GM11168 (cell line): ENCODE results near the gene GDAP1L1.
"Not testable (repeated sequence)": the region's sequence is repeated elsewhere in the genome, so short reads cannot be mapped to it uniquely, and the experiment has no call there.

Experiments
- in situ Hi-C: fragments of 300-500 bp; cut with MboI; formaldehyde crosslinking; loops from one replicate; pipeline ENCODE4 v1.12.0; 2022; ENCODE audit warnings: low sequenced_read_pairs; ENCODE audit not compliant: unreplicated experiment

GDAP1L1 gene

DNA sequence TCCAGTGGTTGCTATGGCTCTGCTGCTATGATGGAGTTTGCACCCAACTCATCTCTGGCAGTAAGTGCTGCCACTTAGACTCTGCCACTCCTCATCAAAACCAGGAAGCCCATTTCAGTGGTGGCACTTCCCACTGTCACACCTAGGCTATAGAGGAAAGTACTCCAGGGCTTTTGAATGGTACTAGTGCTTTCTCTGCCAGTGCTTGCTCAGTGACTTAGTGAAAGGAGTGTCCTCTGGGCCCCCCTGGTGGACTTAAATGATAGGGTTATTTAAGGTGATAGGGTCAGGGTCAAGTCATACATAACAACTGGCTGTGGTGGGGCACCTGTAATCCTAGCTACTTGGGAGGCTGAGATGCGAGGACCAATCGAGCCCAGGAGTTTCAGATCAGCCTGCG lies 41.1 kb downstream of the GDAP1L1 start:
- in situ Hi-C loops = no loop called here

- in situ Hi-C loops = no loop called here
These were observed 44.6 kb downstream of the GDAP1L1 start for GRCh38 chr20:44291754-44292153.

DNA sequence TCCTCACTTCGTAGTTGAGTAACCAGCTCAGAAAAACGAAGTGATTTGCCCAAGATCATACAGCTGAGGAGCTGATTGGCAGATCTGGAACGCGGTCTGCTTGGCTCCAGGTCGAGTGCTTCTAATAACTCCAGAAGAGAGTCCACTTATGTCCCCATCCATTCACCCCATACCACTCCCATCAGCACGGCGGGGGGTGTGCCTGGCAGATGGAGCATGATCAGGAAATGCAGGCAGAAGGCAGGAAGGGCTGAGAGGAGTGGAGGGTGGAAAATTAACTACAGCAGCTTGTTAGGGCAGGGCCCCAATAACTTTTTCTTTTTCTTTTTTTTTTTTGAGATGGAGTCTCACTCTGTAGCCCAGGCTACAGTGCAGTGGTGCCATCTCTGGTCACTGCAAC lies 48.9 kb downstream of the GDAP1L1 start:
- in situ Hi-C loops = no loop called here

GRCh38 chr20:44297721-44298120 lies 50.6 kb downstream of the GDAP1L1 start:
- in situ Hi-C loops = no loop called here

DNA sequence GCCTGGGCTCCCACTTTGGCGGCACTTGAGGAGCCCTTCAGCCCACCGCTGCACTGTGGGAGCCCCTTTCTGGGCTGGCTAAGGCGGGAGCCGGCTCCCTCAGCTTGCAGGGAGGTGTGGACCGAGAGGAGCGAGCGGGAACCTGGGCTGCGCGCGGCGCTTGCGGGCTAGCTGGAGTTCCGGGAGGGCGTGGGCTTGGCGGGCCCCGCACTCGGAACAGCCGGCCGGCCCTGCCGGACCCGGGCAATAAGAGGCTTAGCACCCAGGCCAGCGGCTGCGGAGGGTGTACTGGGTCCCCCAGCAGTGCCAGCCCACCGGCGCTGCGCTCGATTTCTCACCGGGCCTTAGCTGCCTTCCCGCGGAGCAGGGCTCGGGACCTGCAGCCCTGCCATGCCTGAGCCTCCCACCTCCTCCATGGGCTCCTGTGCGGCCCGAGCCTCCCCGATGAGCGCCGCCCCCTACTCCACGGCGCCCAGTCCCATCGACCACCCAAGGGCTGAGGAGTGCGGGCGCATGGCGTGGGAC lies 52.0 kb downstream of the GDAP1L1 start:
- in situ Hi-C loops = not testable (repeated sequence)

DNA sequence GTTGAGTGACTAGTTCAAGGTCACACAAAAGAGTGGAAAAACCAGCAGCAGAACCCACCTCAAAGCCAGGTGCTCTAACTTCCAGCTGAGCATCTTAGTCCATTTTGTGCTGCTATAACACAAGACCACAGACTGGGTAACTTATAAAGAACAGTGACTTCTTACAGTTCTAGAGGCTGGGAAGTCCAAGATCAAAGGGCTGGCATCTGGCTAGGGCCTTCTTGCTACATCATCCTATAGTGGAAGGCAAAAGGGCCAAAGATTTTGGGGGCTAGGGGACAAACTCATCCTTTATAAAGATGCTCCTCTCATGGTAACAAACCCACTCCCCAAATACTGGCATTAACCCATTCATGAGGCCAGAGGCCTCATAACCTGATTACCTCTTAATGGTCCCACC lies 54.2 kb downstream of the GDAP1L1 start:
- in situ Hi-C loops = no loop called here

- in situ Hi-C loops = no loop called here
These were observed 55.0 kb downstream of the GDAP1L1 start for GRCh38 chr20:44302026-44302669.

- in situ Hi-C loops = no loop called here
These were observed 55.6 kb downstream of the GDAP1L1 start for GRCh38 chr20:44302736-44303135.

- in situ Hi-C loops = no loop called here
These were observed 57.3 kb downstream of the GDAP1L1 start for GRCh38 chr20:44304383-44304782.

DNA sequence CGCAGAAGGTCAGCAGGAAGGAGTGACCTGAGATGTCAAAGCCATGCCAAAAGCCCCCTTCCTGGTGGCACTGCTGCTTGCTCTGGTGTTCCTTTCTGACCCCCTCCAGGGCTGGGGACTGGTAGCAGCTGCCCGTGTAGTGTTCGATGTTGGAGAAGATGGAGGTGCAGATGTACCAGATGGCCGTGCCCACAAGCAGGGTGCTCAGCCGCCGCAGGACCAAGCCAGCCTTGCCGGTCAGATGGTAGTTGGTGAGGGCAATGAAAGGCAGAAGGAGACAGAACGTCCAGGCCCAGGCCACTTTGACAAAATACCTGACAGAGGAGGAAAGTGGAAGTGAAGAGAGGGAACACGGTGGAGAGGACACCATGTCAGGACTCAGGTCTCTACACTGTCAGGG lies 59.8 kb downstream of the GDAP1L1 start:
- in situ Hi-C loops = no loop called here

- in situ Hi-C loops = loop anchor here (5.0 kb wide), 1 partner anchor 93 kb away; no protein-coding TSS in a partner anchor
These were observed 62.9 kb downstream of the GDAP1L1 start for GRCh38 chr20:44309763-44310663.

DNA sequence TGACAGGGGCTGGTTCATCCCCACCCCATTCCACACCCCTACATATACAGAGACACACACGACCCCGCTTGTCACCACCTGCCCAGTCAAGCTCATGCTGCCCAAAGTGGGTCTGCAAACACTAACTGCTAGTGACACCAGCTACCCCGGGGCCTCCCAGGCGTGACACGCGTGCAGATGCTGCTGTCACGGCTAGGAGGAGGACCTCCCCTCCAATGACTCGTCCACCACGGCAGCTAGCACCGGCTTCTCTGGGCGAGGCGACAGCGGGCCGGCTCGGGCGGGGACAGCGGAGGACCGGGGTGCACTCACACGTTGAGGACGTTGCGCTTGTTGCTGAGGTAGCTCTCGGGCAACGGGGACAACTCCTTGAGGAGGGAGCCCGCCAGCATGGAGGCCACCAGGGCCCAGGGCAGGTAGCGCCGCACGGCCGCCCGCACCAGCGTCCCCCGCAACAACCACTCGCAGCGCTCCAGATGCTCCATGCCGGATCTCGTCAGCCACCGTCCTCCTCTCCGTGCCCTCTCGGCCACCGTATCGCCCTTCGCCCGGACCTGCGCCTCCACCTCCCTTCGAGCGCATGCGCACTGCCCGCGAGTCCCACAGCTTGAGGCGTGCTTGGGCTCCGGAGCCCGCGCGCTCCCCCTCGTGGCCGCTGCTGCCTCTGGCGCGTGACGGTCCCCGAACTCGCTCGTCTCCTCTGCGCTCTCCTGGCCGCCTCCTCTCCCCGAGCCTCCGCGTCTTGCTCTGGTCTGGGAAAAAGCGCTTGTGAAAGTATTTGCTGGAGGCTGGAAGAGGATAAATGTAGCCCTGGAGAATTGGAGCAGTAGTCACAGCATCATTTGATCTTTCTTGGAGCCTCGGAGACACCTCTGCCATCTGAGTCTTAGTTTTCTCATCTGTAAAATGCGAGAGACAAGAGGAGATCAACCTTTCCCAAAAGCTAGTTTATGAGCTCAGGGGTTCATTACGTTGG lies 63.8 kb downstream of the GDAP1L1 start, which contains the start of gene FITM2:
FITM2 (minus strand) TSS at position 539 of the 976 bp plus-strand sequence; CDS start at position 485, 54 bp downstream.
- in situ Hi-C loops = loop anchor here (5.0 kb wide), 1 partner anchor 94 kb away; no protein-coding TSS in a partner anchor

DNA sequence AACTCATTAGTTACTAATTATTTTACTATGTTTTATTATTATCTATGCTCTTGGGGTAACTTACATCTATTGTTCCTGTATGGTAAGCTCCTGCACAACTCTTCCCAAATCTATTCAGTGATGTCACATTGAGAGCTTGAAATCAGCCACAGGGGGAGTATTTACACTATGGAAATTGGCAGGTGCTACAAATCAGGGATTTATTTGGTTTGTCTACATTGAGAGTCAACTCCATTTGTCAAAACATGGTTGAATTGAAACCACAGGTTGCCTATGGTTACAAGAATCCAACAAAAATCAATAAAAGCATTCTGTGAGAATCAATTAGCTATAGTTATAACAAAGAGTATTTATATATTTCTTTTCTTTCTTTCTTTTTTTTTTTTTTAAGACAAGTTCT lies 67.8 kb downstream of the GDAP1L1 start:
- in situ Hi-C loops = loop anchor here (5.0 kb wide), 1 partner anchor 98 kb away; no protein-coding TSS in a partner anchor

DNA sequence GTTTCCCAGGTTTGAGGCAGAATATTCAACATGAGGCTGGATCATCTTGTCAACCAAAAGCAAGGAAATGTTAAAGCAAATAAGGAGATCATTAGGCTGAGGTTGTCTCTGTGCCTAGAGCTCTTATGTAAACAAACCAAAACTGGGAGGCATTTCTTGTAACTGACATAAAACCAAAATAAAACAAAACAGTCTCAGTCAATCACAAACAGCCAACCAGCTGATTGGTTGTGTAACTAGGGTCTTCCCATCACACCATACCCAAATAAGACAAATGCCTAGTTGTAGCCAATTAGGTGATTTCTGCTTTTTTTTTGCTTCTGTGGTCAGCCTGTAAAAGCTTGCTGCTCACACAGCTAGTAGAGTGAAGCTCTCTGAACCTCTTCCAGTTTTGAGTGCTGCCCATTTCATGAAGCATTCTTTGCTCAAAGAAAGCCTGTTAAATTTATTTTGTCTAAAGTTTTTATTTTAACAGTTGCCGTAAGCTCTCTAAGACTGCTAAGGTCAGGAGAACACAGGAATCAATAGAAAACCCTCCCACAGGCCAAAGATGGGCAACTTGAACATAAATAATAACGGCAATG lies 72.8 kb downstream of the GDAP1L1 start:
- in situ Hi-C loops = no loop called here

- in situ Hi-C loops = no loop called here
These were observed 77.2 kb downstream of the GDAP1L1 start for GRCh38 chr20:44324343-44324742.

DNA sequence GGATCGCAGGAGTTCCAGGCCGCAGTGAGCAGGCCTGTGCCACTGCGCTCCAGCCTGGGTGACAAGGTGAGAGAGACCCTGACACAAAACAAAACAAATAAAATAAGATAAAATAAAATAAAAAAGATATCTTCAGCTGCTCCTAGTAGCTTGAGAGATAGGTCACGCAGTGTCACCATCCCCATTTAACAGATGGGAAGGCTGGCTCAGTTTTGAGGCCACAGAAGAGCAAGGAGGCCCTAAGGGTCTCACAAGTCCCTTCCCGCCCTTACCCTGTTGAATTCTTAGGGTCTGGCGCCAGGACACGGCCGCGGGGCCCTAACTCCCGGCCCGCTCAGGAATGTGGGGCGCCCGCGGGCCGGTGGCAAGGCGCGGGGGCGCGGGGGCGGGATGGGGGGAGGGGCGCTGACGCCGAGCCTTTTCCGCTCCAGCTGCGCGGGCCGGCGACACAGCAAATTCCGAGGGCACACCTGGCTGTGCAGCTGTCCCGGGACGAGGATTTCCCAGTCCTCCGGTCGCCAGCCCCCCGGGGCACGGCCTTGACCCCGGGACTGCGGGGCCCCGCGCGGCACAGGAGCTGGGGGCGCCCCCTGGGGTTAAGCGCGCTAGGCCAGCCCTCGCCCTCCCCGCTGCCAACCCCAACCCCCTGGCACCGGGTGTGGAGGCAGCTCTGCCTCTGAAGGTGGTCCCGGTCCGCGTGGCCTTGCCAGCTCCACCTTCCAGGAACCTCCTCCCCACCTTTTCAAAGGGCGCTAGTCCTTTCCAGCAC lies 79.5 kb downstream of the GDAP1L1 start:
- in situ Hi-C loops = no loop called here

DNA sequence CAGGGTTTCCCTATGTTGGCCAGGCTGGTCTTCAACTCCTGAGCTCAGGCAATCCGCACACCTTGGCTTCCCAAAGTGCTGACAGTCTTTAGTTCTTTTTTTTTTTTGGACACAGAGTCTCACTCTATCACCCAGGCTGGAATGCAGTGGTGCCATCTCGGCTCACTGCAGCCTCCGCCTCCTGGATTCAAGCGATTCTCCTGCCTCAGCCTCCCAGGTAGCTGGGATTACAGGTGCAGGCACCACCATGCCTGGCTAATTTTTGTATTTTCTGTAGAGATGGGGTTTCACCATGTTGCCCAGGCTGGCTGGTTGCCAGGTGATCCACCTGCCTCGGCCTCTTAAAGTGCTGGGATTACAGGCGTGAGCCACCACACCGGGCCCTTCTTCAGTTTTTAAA lies 80.6 kb downstream of the GDAP1L1 start:
- in situ Hi-C loops = not testable (repeated sequence)

DNA sequence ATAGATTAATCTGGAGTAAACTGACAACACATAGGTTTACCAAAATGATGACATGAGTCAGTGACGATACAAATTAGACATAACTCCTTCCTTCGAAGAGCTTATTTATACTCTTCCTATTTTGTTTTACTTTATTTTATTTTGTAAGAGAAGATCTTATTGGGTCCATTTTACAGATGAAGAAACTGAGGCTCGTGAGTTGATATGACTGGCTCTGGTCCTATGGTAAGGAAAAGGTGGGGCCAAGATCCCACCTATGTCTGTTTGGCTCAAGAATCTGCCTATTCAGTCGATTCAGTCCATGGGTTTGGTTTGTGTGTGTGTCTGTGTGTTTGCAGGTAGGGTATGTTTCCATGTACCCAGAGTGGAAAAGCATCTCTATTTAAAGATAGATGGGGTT lies 81.3 kb downstream of the GDAP1L1 start:
- in situ Hi-C loops = no loop called here
